ENCODE measurements around the gene TREH. TPM values are rescaled to one million over a fixed set of nuclear protein-coding genes. Genes with fewer than 3 reads are reported as not detected.

Gene TREH
- polyA plus RNA-seq, 3 donors: not detected

DNA sequence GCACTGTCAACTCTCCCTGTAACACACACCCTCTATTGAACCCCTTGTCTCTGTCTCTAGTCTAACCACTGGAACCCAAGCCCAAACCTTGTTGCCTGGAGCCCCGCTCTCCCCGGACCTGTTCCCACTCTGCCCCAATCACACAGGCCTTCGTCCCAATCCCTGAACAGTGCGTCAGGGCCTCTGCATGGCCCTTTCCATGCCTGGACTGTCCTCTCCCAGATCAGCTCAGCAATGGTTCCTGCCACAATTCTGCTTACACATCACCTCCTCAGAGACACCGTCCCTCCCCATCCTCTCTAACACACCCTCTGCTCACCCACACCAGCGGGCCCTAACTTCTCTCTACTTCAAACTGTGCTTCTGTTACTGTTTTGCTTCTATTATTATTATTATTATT lies 1.5 kb downstream of the TREH start:
- H3K9ac ChIP-seq (ENCODE audit: insufficient read depth, low read length, poor library complexity, severe bottlenecking): no peak overlapping the region
- WGBS (ENCODE audit: insufficient coverage): 94% methylated on average over 3 of the region's 6 CpGs
- intact Hi-C loops (cut with micrococcal nuclease): no loop called here
- Mint-ChIP-seq H3K9me3 (peaks cover 3 to 23% (median 12%) of the 10 kb centered on the region in 7 donors), H3K4me1 (no peaks in the 10 kb centered on the region), H3K27ac (no peak overlapping the region), H3K36me3 (no peaks in the 10 kb centered on the region), H3K27me3 (ENCODE audit: low read depth in 3 of 3) (peaks cover 9 to 15% (median 12%) of the 10 kb centered on the region in 3 donors), H3K4me3 (no peak overlapping the region)
- no peaks in the 10 kb centered on the region for H3K79me2 ChIP-seq (ENCODE audit: insufficient read depth, low read length)
- no peak for DNase-seq
- no peaks in the 10 kb centered on the region for H3K36me3 ChIP-seq (replicated peaks in 1 of 2; ENCODE audit: control insufficient read depth in 1 of 2, insufficient read depth in 2 of 2, low read length in 2 of 2)
- no peaks in the 10 kb centered on the region for H3K4me1 ChIP-seq (ENCODE audit: control insufficient read depth in 1 of 2, insufficient read depth in 2 of 2, low read length in 2 of 2)
- TF ChIP-seq CTCF (IDR thresholded peaks at IDR 0.05): no peak
- no peak overlapping the region for H2AFZ ChIP-seq (ENCODE audit: insufficient read depth, low read depth, low read length, poor library complexity, severe bottlenecking)
- H3K27ac ChIP-seq (ENCODE audit: low read depth in 1 of 2, low read length in 2 of 2): no peak overlapping the region
- H3K27me3 ChIP-seq (ENCODE audit: control insufficient read depth in 2 of 2, insufficient read depth in 2 of 2, low read length in 2 of 2): no peaks in the 10 kb centered on the region
- no peak overlapping the region for H3K4me3 ChIP-seq (replicated peaks in 1 of 3; ENCODE audit: low read depth in 2 of 3, low read length in 3 of 3)
- no peak overlapping the region for H3K4me2 ChIP-seq (replicated peaks; ENCODE audit: extremely low read depth, low read length, poor library complexity, severe bottlenecking)
- peaks cover 7 to 12% of the 10 kb centered on the region in 2 donors for H3K9me3 ChIP-seq (replicated peaks in 1 of 2; ENCODE audit: control insufficient read depth in 1 of 2, insufficient read depth in 1 of 2, low read length in 2 of 2)
- no peaks in the 10 kb centered on the region for H4K20me1 ChIP-seq (ENCODE audit: insufficient read depth, low read length)

GRCh38 chr11:118674082-118674435 lies 5.4 kb downstream of the TREH start:
- intact Hi-C loops (cut with micrococcal nuclease): no loop called here

More at GRCh38 chr11:118674082-118674435, 5.4 kb downstream of the TREH start:
- H3K27me3 Mint-ChIP-seq (ENCODE audit: low read depth in 3 of 3): peaks cover 6 to 8% (median 7%) of the 10 kb centered on the region in 3 donors
- H3K36me3 Mint-ChIP-seq: no peaks in the 10 kb centered on the region
- H4K20me1 ChIP-seq (ENCODE audit: insufficient read depth, low read length): no peaks in the 10 kb centered on the region
- H3K79me2 ChIP-seq (ENCODE audit: insufficient read depth, low read length): no peaks in the 10 kb centered on the region
- H3K36me3 ChIP-seq (replicated peaks in 1 of 2; ENCODE audit: control insufficient read depth in 1 of 2, insufficient read depth in 2 of 2, low read length in 2 of 2): no peaks in the 10 kb centered on the region
- H3K4me1 ChIP-seq (ENCODE audit: control insufficient read depth in 1 of 2, insufficient read depth in 2 of 2, low read length in 2 of 2): no peaks in the 10 kb centered on the region
- no peaks in the 10 kb centered on the region for H3K27me3 ChIP-seq (ENCODE audit: control insufficient read depth in 2 of 2, insufficient read depth in 2 of 2, low read length in 2 of 2)
- peaks cover 7 to 12% of the 10 kb centered on the region in 2 donors for H3K9me3 ChIP-seq (replicated peaks in 1 of 2; ENCODE audit: control insufficient read depth in 1 of 2, insufficient read depth in 1 of 2, low read length in 2 of 2)
- DNase-seq: no peak
- no peak overlapping the region for H3K27ac Mint-ChIP-seq
- no peaks in the 10 kb centered on the region for H3K4me1 Mint-ChIP-seq
- H3K27ac ChIP-seq (ENCODE audit: low read depth in 1 of 2, low read length in 2 of 2): no peak overlapping the region
- H3K4me3 Mint-ChIP-seq: no peak overlapping the region
- H2AFZ ChIP-seq (ENCODE audit: insufficient read depth, low read depth, low read length, poor library complexity, severe bottlenecking): no peak overlapping the region
- no peak overlapping the region for H3K9ac ChIP-seq (ENCODE audit: insufficient read depth, low read length, poor library complexity, severe bottlenecking)
- no peak for TF ChIP-seq CTCF (IDR thresholded peaks at IDR 0.05)
- H3K4me3 ChIP-seq (replicated peaks in 1 of 3; ENCODE audit: low read depth in 2 of 3, low read length in 3 of 3): no peak overlapping the region
- peaks cover 4 to 23% (median 12%) of the 10 kb centered on the region in 7 donors for H3K9me3 Mint-ChIP-seq
- no peak overlapping the region for H3K4me2 ChIP-seq (replicated peaks; ENCODE audit: extremely low read depth, low read length, poor library complexity, severe bottlenecking)
- WGBS (ENCODE audit: insufficient coverage): no CpG with 5 or more reads among the region's 1 CpG

Measured in CD14-positive monocyte (primary cell).